Trophoblast cell (in vitro differentiated cells and primary cell): ENCODE measurements around the gene MEGF8.
"Not testable (repeated sequence)": the region's sequence is repeated elsewhere in the genome, so short reads cannot be mapped to it uniquely, and the experiment has no call there.

Experiments used
- DNase-seq, 2 donors: peaks; one replicate each; pipeline ENCODE4 v3.0.0-alpha.2; 2016
- H2AFZ ChIP-seq: 2 replicates; pipeline ENCODE4 v1.6.1; 2013; ENCODE audit warnings: low read length, moderate library complexity, mild to moderate bottlenecking; ENCODE audit not compliant: insufficient read depth, poor library complexity
- H2AK5ac ChIP-seq: 2 replicates; pipeline ENCODE4 v1.6.1; 2013; ENCODE audit warnings: mild to moderate bottlenecking, low read length
- H2BK120ac ChIP-seq: 2 replicates; pipeline ENCODE4 v1.6.1; 2013; ENCODE audit warnings: low read length, mild to moderate bottlenecking, moderate library complexity; ENCODE audit not compliant: insufficient read depth, poor library complexity
- H2BK12ac ChIP-seq: 2 replicates; pipeline ENCODE4 v1.6.1; 2013; ENCODE audit warnings: mild to moderate bottlenecking, low read length, moderate library complexity
- H2BK5ac ChIP-seq: 2 replicates; pipeline ENCODE4 v1.6.1; 2013; ENCODE audit warnings: low read length, low read depth, moderate library complexity, mild to moderate bottlenecking; ENCODE audit not compliant: poor library complexity
- H3K14ac ChIP-seq: 2 replicates; pipeline ENCODE4 v1.6.1; 2013; ENCODE audit warnings: mild to moderate bottlenecking, low read length
- H3K18ac ChIP-seq: 2 replicates; pipeline ENCODE4 v1.6.1; 2013; ENCODE audit warnings: mild to moderate bottlenecking, low read length
- H3K23ac ChIP-seq: 2 replicates; pipeline ENCODE4 v1.6.1; 2013; ENCODE audit warnings: low read length
- H3K27ac ChIP-seq: 2 replicates; pipeline ENCODE4 v1.5.1; 2013; ENCODE audit warnings: low read depth, mild to moderate bottlenecking, inconsistent platforms, low read length, moderate library complexity
- H3K27me3 ChIP-seq: 2 replicates; pipeline ENCODE4 v1.6.1; 2013; ENCODE audit warnings: inconsistent platforms, mild to moderate bottlenecking, low read length, moderate library complexity; ENCODE audit not compliant: insufficient read depth
- H3K36me3 ChIP-seq, 2 experiments: 1 replicate in 1 of 2; 2 replicates in 1 of 2; pipeline ENCODE4 v1.6.1; 2013; ENCODE audit warnings: low read length in 2 of 2, mild to moderate bottlenecking in 2 of 2, moderate library complexity in 1 of 2; ENCODE audit not compliant: insufficient read depth in 2 of 2, control insufficient read depth in 1 of 2
- H3K4ac ChIP-seq: 2 replicates; pipeline ENCODE4 v1.6.1; 2013; ENCODE audit warnings: low read depth, mild to moderate bottlenecking, low read length, moderate library complexity
- H3K4me1 ChIP-seq, 2 experiments: 1 replicate in 1 of 2; 2 replicates in 1 of 2; pipeline ENCODE4 v1.6.1; 2013; ENCODE audit warnings: low read length in 2 of 2, mild to moderate bottlenecking in 2 of 2, moderate library complexity in 1 of 2; ENCODE audit not compliant: insufficient read depth in 2 of 2, control insufficient read depth in 1 of 2
- H3K4me2 ChIP-seq: 2 replicates; pipeline ENCODE4 v1.6.1; 2013; ENCODE audit warnings: inconsistent platforms, mild to moderate bottlenecking, low read length, moderate library complexity
- H3K4me3 ChIP-seq: 2 replicates; pipeline ENCODE4 v1.5.1; 2013; ENCODE audit warnings: mild to moderate bottlenecking, low read depth, low read length, inconsistent platforms
- H3K79me1 ChIP-seq: one replicate; pipeline ENCODE4 v1.6.1; 2013; ENCODE audit warnings: low read length
- H3K79me2 ChIP-seq: 2 replicates; pipeline ENCODE4 v1.6.1; 2013; ENCODE audit warnings: low read length, mild to moderate bottlenecking; ENCODE audit not compliant: control insufficient read depth, insufficient read depth, poor library complexity
- H3K9ac ChIP-seq: 2 replicates; pipeline ENCODE4 v1.6.1; 2013; ENCODE audit warnings: mild to moderate bottlenecking, low read length
- H3K9me3 ChIP-seq: 2 replicates; pipeline ENCODE4 v1.6.1; 2013; ENCODE audit warnings: low read depth, mild to moderate bottlenecking, control low read depth, inconsistent platforms, low read length; ENCODE audit not compliant: insufficient read depth
- H4K12ac ChIP-seq: 2 replicates; pipeline ENCODE4 v1.6.1; 2013; ENCODE audit warnings: low read depth, mild to moderate bottlenecking, low read length, moderate library complexity
- H4K8ac ChIP-seq: 2 replicates; pipeline ENCODE4 v1.6.1; 2013; ENCODE audit warnings: low read depth, mild to moderate bottlenecking, low read length, moderate library complexity
- H4K91ac ChIP-seq: one replicate; pipeline ENCODE4 v1.6.1; 2013; ENCODE audit warnings: low read depth, mild to moderate bottlenecking, low read length, moderate library complexity
- WGBS: extraction: QIAGEN DNeasy Blood & Tissue Kit; methylation state at CpG from one replicate; pipeline ENCODE4 v1.1.7; 2013; ENCODE audit warnings: missing lambda C conversion rate; ENCODE audit not compliant: insufficient read length, insufficient coverage; ENCODE audit errors: extremely low coverage; 5-methylcytosine and 5-hydroxymethylcytosine counted together

The MEGF8 gene

GRCh38 chr19:42339922-42340321 lies 14.5 kb downstream of the MEGF8 start:
- not testable (repeated sequence) for DNase-seq, H4K12ac ChIP-seq, H3K23ac ChIP-seq, H3K4ac ChIP-seq, H2BK120ac ChIP-seq, H3K14ac ChIP-seq, H3K27me3 ChIP-seq, H2AFZ ChIP-seq, H4K91ac ChIP-seq, H3K9me3 ChIP-seq, H3K4me3 ChIP-seq, H2BK12ac ChIP-seq, H2BK5ac ChIP-seq, H2AK5ac ChIP-seq, H3K4me1 ChIP-seq, H3K4me2 ChIP-seq, H3K9ac ChIP-seq, H3K27ac ChIP-seq, H4K8ac ChIP-seq, H3K18ac ChIP-seq, H3K79me2 ChIP-seq, H3K79me1 ChIP-seq
- H3K36me3 ChIP-seq: peaks cover 19 to 24% of the 10 kb centered on the region in 2 experiments
- no CpG with 5 or more reads among the region's 4 CpGs for WGBS

- Histone ChIP-seq H3K36me3 (peaks cover 2 to 13% of the 10 kb centered on the region in 2 experiments), H3K14ac (no peak overlapping the region), H4K91ac (no peak overlapping the region), H2BK12ac (no peak overlapping the region), H4K8ac (no peak overlapping the region), H3K27me3 (no peaks in the 10 kb centered on the region), H3K79me1 (no peaks in the 10 kb centered on the region), H3K4ac (no peak overlapping the region), H3K18ac (no peak overlapping the region), H3K9ac (no peak overlapping the region), H3K23ac (no peak overlapping the region), H3K4me1 (peaks cover 0 to 5% of the 10 kb centered on the region in 2 experiments), H2BK5ac (no peak overlapping the region), H3K79me2 (no peaks in the 10 kb centered on the region), H2AK5ac (no peak overlapping the region), H3K4me2 (no peak overlapping the region), H2BK120ac (no peak overlapping the region), H3K27ac (no peak overlapping the region), H3K4me3 (no peak overlapping the region), H4K12ac (no peak overlapping the region), H2AFZ (no peak overlapping the region), H3K9me3 (no peaks in the 10 kb centered on the region)
- WGBS: no CpG with 5 or more reads among the region's 17 CpGs
- no peak for DNase-seq
Measured at GRCh38 chr19:42343344-42344110, 18.1 kb downstream of the MEGF8 start.

- Histone ChIP-seq H3K36me3 (peaks cover 2 to 13% of the 10 kb centered on the region in 2 experiments), H2BK120ac (no peak overlapping the region), H3K79me2 (no peaks in the 10 kb centered on the region), H3K27ac (no peak overlapping the region), H3K27me3 (no peaks in the 10 kb centered on the region), H3K18ac (no peak overlapping the region), H3K23ac (no peak overlapping the region), H3K4me1 (peaks cover 0 to 5% of the 10 kb centered on the region in 2 experiments), H3K4ac (no peak overlapping the region), H4K91ac (no peak overlapping the region), H4K8ac (no peak overlapping the region), H2AFZ (no peak overlapping the region), H2AK5ac (no peak overlapping the region), H3K79me1 (no peaks in the 10 kb centered on the region), H3K14ac (no peak overlapping the region), H2BK12ac (no peak overlapping the region), H3K4me3 (peak overlapping the region; percentile 47), H3K9me3 (no peaks in the 10 kb centered on the region), H3K4me2 (no peak overlapping the region), H2BK5ac (no peak overlapping the region), H4K12ac (no peak overlapping the region), H3K9ac (no peak overlapping the region)
- no CpG with 5 or more reads among the region's 18 CpGs for WGBS
- no peak for DNase-seq
Measured at GRCh38 chr19:42344336-42344893, 19.0 kb downstream of the MEGF8 start.

- no peak for DNase-seq
- H4K91ac ChIP-seq: no peak overlapping the region
- H3K18ac ChIP-seq: no peak overlapping the region
- H3K4ac ChIP-seq: no peak overlapping the region
- no peak overlapping the region for H3K4me2 ChIP-seq
- no peak overlapping the region for H2AK5ac ChIP-seq
- H3K79me2 ChIP-seq: no peaks in the 10 kb centered on the region
- no peak overlapping the region for H2BK120ac ChIP-seq
- no peak overlapping the region for H2AFZ ChIP-seq
- no peak overlapping the region for H3K23ac ChIP-seq
- no peak overlapping the region for H3K9ac ChIP-seq
- no peaks in the 10 kb centered on the region for H3K27me3 ChIP-seq
- H3K27ac ChIP-seq: no peak overlapping the region
- H2BK5ac ChIP-seq: no peak overlapping the region
- no peaks in the 10 kb centered on the region for H3K9me3 ChIP-seq
- WGBS: no CpG with 5 or more reads among the region's 6 CpGs
- H2BK12ac ChIP-seq: no peak overlapping the region
- peaks cover 4 to 16% of the 10 kb centered on the region in 2 experiments for H3K36me3 ChIP-seq
- H3K4me1 ChIP-seq: peaks cover 0 to 5% of the 10 kb centered on the region in 2 experiments
- no peak overlapping the region for H3K4me3 ChIP-seq
- no peaks in the 10 kb centered on the region for H3K79me1 ChIP-seq
- H3K14ac ChIP-seq: no peak overlapping the region
- H4K8ac ChIP-seq: no peak overlapping the region
- H4K12ac ChIP-seq: no peak overlapping the region
Measured at GRCh38 chr19:42345191-42345812, 19.9 kb downstream of the MEGF8 start.
